ENCODE measurements around the gene RPH3AL. TPM values are rescaled to one million over a fixed set of nuclear protein-coding genes. Genes with fewer than 3 reads are reported as not detected.
"Not testable (repeated sequence)": the region's sequence is repeated elsewhere in the genome, so short reads cannot be mapped to it uniquely, and the experiment has no call there.

Gene RPH3AL
- total RNA-seq, 2 donors from 2014 or later, result 11.7 to 17.8 TPM

GRCh38 chr17:200586-200985, 152.0 kb downstream of the RPH3AL start:
- Histone ChIP-seq H3K9me3 (no peaks in the 10 kb centered on the region), H3K36me3 (no peaks in the 10 kb centered on the region), H3K4me1 (replicated peaks) (no peaks in the 10 kb centered on the region), H3K27me3 (replicated peaks; ENCODE audit: insufficient read depth) (no peaks in the 10 kb centered on the region), H3K4me3 (no peak overlapping the region), H3K27ac (no peak overlapping the region)
- 50% methylated on average over 10 of the region's 10 CpGs for whole genome bisulfite sequencing
- intact Hi-C loops (cut with DNase I), result no loop called here
- TF ChIP-seq POLR2A (IDR thresholded peaks at IDR 0.05), result no peak
- no peak for TF ChIP-seq CTCF (IDR thresholded peaks at IDR 0.05)
- no peak for TF ChIP-seq POLR2AphosphoS5 (IDR thresholded peaks at IDR 0.05)
- no peak for DNase-seq (ENCODE audit: low spot score)

DNA sequence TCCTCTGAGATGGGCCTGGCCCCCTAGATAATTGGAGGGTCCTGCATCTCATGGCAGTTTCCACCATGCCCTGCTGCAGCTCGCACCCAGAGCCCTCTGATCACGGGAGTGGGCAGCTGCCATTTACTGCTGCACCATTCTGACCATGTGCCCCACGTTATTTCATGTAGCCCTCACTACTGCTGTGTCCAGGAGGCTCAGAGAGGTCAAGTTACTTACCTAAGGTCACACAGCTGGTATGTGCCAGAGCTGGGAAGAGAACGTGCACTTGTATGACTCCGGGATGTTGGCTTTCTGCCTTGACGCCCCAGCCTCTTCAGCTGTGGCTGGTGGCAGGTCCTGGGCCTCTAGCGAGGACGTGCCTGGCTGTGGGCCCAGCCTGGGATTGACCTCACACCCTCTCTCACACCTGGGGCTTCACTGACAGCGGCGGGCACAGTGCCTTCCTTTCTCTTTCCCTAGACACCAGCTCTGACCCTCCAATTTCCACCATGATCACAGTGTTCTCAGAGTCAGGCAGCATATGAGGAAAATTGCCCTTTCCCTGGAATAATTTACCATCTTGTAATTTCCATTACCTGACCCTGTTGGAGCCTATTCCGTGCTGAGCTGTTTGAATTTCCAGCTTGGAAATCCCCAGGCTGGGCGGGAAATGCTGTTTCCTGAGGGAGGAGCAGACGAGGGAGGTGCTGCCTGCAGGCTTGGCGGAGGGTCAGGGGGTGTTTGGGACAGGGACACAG, 152.6 kb downstream of the RPH3AL start:
- Histone ChIP-seq H3K27me3 (replicated peaks; ENCODE audit: insufficient read depth) (no peaks in the 10 kb centered on the region), H3K4me1 (replicated peaks) (no peaks in the 10 kb centered on the region), H3K4me3 (no peak overlapping the region), H3K36me3 (no peaks in the 10 kb centered on the region), H3K9me3 (no peaks in the 10 kb centered on the region), H3K27ac (no peak overlapping the region)
- TF ChIP-seq POLR2A (IDR thresholded peaks at IDR 0.05) (no peak), POLR2AphosphoS5 (IDR thresholded peaks at IDR 0.05) (no peak), CTCF (IDR thresholded peaks at IDR 0.05) (no peak)
- intact Hi-C loops (cut with DNase I), result no loop called here
- no peak for DNase-seq (ENCODE audit: low spot score)
- 31% methylated on average over 14 of the region's 14 CpGs for whole genome bisulfite sequencing

DNA sequence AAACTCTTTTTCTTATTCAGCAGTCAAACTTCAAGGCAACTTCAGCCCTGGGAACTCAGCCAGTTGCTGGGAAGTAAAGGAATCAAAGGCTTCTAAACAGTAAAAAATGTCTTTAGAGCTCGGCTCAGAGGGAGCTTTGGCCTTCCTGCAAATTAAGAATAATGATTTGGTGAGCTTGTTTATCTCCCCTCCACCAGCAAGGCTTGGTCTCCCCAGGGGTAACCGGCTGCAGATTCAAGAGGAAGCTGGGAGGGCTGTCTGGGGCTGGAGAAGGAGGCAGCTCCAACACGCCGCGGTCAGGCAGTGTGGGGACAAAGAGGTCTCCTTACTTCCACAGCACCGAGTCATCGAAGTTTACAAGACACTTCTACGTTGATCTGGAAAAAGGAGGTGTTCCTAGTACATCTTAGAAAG, 153.4 kb downstream of the RPH3AL start:
- TF ChIP-seq POLR2A (IDR thresholded peaks at IDR 0.05), result no peak
- 6% methylated on average over 8 of the region's 8 CpGs for WGBS
- Histone ChIP-seq H3K27ac (no peak overlapping the region), H3K9me3 (no peaks in the 10 kb centered on the region), H3K27me3 (replicated peaks; ENCODE audit: insufficient read depth) (no peaks in the 10 kb centered on the region), H3K36me3 (no peaks in the 10 kb centered on the region), H3K4me3 (no peak overlapping the region), H3K4me1 (replicated peaks) (peaks cover 3% of the 10 kb centered on the region)
- no peak for DNase-seq (ENCODE audit: low spot score)
- intact Hi-C loops (cut with DNase I), result no loop called here

DNA sequence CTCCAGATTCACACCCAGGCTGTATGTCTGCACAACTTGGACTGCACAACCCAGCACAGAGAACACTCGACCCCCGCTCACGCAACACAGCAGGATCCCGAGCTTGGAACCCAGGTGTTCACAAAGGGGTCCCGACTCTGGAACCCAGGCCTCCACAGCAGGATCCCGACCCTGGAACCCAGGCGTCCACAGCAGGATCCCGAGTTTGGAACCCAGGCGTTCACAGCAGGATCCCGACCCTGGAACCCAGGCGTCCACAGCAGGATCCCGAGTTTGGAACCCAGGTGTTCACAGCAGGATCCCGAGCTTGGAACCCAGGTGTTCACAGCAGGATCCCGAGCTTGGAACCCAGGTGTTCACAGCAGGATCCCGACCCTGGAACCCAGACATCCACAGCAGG, 154.4 kb downstream of the RPH3AL start:
- intact Hi-C loops (cut with DNase I); H3K9me3 ChIP-seq; H3K4me3 ChIP-seq; H3K4me1 ChIP-seq (replicated peaks); DNase-seq (ENCODE audit: low spot score); H3K27me3 ChIP-seq (replicated peaks; ENCODE audit: insufficient read depth); H3K36me3 ChIP-seq; H3K27ac ChIP-seq: not testable (repeated sequence)
- 93% methylated on average over 15 of the region's 15 CpGs for WGBS

- DNase-seq (ENCODE audit: low spot score), result no peak
- Histone ChIP-seq H3K4me1 (replicated peaks) (peaks cover 3% of the 10 kb centered on the region), H3K27me3 (replicated peaks; ENCODE audit: insufficient read depth) (no peaks in the 10 kb centered on the region), H3K9me3 (no peaks in the 10 kb centered on the region), H3K36me3 (no peaks in the 10 kb centered on the region), H3K4me3 (no peak overlapping the region), H3K27ac (no peak overlapping the region)
- TF ChIP-seq CTCF (IDR thresholded peaks at IDR 0.05), result no peak
- TF ChIP-seq POLR2A (IDR thresholded peaks at IDR 0.05), result no peak
- TF ChIP-seq POLR2AphosphoS5 (IDR thresholded peaks at IDR 0.05), result no peak
- 92% methylated on average over 2 of the region's 2 CpGs for WGBS
- intact Hi-C loops (cut with DNase I), result no loop called here
Observed at GRCh38 chr17:197352-197751, 155.3 kb downstream of the RPH3AL start.

All from prostate gland (tissue), 2 donors.